IMR-90 (cell line): Measurements from ENCODE around the gene PDGFD. TPM values are rescaled to one million over a fixed set of nuclear protein-coding genes. Genes with fewer than 3 reads are reported as not detected.

Experiments
- ATAC-seq: fragments of 200-7000 bp; cut with Tn5 transposase; 2 replicates; pipeline ENCODE4 v1.9.1; 2020; ENCODE audit warnings: low read depth, mild to moderate bottlenecking, moderate library complexity
- BruUV-seq: library from RNA; stranded (reverse); fragments of 400-500 nt; replicated peaks from 2 replicates; lab custom pipeline; 2021; lab: Mats Ljungman, UMichigan
- CTCF ChIA-PET: fragments of 300-600 bp; formaldehyde crosslinking; extraction: SDS; loops from one replicate; lab custom pipeline; 2021; ENCODE audit warnings: antibody characterized with exemption; lab: Yijun Ruan, JAX
- POLR2A ChIA-PET: fragments of 300-600 bp; sonication (Branson Sonifier 250); formaldehyde crosslinking; loops from one replicate; lab custom pipeline; 2022; ENCODE audit warnings: antibody characterized with exemption; ENCODE audit not compliant: unreplicated experiment; lab: Charles Lee
- DNase-seq: peaks from one replicate; pipeline ENCODE4 v3.0.0; 2013
- H2AFZ ChIP-seq: replicated peaks from 2 replicates; pipeline ENCODE3; 2013; ENCODE audit warnings: low read length, mild to moderate bottlenecking; ENCODE audit not compliant: poor library complexity
- H2AK5ac ChIP-seq: 2 replicates; pipeline ENCODE4 v1.6.1; 2013; ENCODE audit warnings: low read depth, low read length, inconsistent platforms
- H2AK9ac ChIP-seq: replicated peaks from 2 replicates; pipeline ENCODE3; 2013; ENCODE audit warnings: mild to moderate bottlenecking, low read depth, low read length, moderate library complexity; ENCODE audit not compliant: poor library complexity
- H2BK120ac ChIP-seq: 2 replicates; pipeline ENCODE4 v1.6.1; 2013; ENCODE audit warnings: low read depth, low read length, inconsistent platforms
- H2BK15ac ChIP-seq: 3 replicates; pipeline ENCODE4 v1.6.1; 2013; ENCODE audit warnings: low read depth, low read length, inconsistent platforms
- H2BK20ac ChIP-seq: 2 replicates; pipeline ENCODE4 v1.6.1; 2013; ENCODE audit warnings: low read depth, mild to moderate bottlenecking, inconsistent platforms, low read length, moderate library complexity
- H2BK5ac ChIP-seq: 2 replicates; pipeline ENCODE4 v1.6.1; 2013; ENCODE audit warnings: mild to moderate bottlenecking, low read depth, low read length, inconsistent platforms; ENCODE audit not compliant: poor library complexity, severe bottlenecking
- H3K14ac ChIP-seq: replicated peaks from 2 replicates; pipeline ENCODE4 v1.6.1; 2013; ENCODE audit warnings: low read depth, low read length, inconsistent platforms
- H3K18ac ChIP-seq: 2 replicates; pipeline ENCODE4 v1.6.1; 2013; ENCODE audit warnings: low read depth, low read length, control low read depth
- H3K23ac ChIP-seq: 2 replicates; pipeline ENCODE4 v1.6.1; 2013; ENCODE audit warnings: low read depth, low read length, inconsistent platforms
- H3K27ac ChIP-seq: 2 replicates; pipeline ENCODE4 v1.5.1; 2013; ENCODE audit warnings: mild to moderate bottlenecking, control low read depth, low read length; ENCODE audit not compliant: insufficient read depth
- H3K27me3 ChIP-seq: 2 replicates; pipeline ENCODE4 v1.6.1; 2013; ENCODE audit warnings: low read length; ENCODE audit not compliant: control insufficient read depth, insufficient read depth
- H3K36me3 ChIP-seq: 2 replicates; pipeline ENCODE4 v1.6.1; 2013; ENCODE audit warnings: low read length, mixed read lengths; ENCODE audit not compliant: control insufficient read depth, insufficient read depth
- H3K4ac ChIP-seq: 2 replicates; pipeline ENCODE4 v1.6.1; 2013; ENCODE audit warnings: low read depth, low read length, inconsistent platforms
- H3K4me1 ChIP-seq: 2 replicates; pipeline ENCODE4 v1.6.1; 2013; ENCODE audit warnings: low read length, mixed read lengths; ENCODE audit not compliant: control insufficient read depth, insufficient read depth
- H3K4me2 ChIP-seq: 2 replicates; pipeline ENCODE4 v1.6.1; 2013; ENCODE audit warnings: low read depth, mild to moderate bottlenecking, control low read depth, low read length, moderate library complexity
- H3K4me3 ChIP-seq: 2 replicates; pipeline ENCODE4 v1.5.1; 2013; ENCODE audit warnings: low read depth, mild to moderate bottlenecking, control low read depth, low read length, moderate library complexity; ENCODE audit not compliant: insufficient read depth
- H3K56ac ChIP-seq: 2 replicates; pipeline ENCODE4 v1.6.1; 2013; ENCODE audit warnings: low read length, inconsistent platforms; ENCODE audit not compliant: insufficient read depth; ENCODE audit errors: extremely low read depth
- H3K79me1 ChIP-seq, 2 experiments: 2 replicates each; pipeline ENCODE4 v1.6.1; 2013; ENCODE audit warnings: low read length in 2 of 2, inconsistent platforms in 1 of 2, low read depth in 1 of 2
- H3K9ac ChIP-seq: 2 replicates; pipeline ENCODE4 v1.6.1; 2013; ENCODE audit warnings: low read depth, low read length, control low read depth
- H3K9me1 ChIP-seq: 2 replicates; pipeline ENCODE4 v1.6.1; 2013; ENCODE audit warnings: low read length, inconsistent platforms; ENCODE audit not compliant: insufficient read depth
- H3K9me3 ChIP-seq: 2 replicates; pipeline ENCODE4 v1.6.1; 2013; ENCODE audit warnings: low read length; ENCODE audit not compliant: control insufficient read depth, insufficient read depth
- H4K20me1 ChIP-seq: 2 replicates; pipeline ENCODE4 v1.6.1; 2013; ENCODE audit warnings: low read length, inconsistent platforms; ENCODE audit not compliant: insufficient read depth
- H4K5ac ChIP-seq: 2 replicates; pipeline ENCODE4 v1.6.1; 2013; ENCODE audit warnings: mild to moderate bottlenecking, low read depth, low read length, control low read depth
- H4K8ac ChIP-seq, 2 experiments: 2 replicates each; pipeline ENCODE4 v1.6.1; 2013; ENCODE audit warnings: low read depth in 2 of 2, low read length in 2 of 2, control low read depth in 1 of 2, inconsistent platforms in 1 of 2
- H4K91ac ChIP-seq: 2 replicates; pipeline ENCODE4 v1.6.1; 2013; ENCODE audit warnings: low read depth, low read length, inconsistent platforms; ENCODE audit not compliant: insufficient read depth
- SMC3 ChIP-seq: fragments of 150-350 bp; IDR thresholded peaks from 2 replicates; pipeline ENCODE4 v1.6.1; 2016; ENCODE audit warnings: low read depth, mild to moderate bottlenecking, antibody characterized with exemption, low read length, moderate library complexity
- dilution Hi-C: fragments of 300-500 bp; cut with HindIII; formaldehyde crosslinking; loops from one replicate; pipeline ENCODE4 v1.14.3; 2018; ENCODE audit warnings: low sequenced_read_pairs; ENCODE audit not compliant: unreplicated experiment
- in situ Hi-C: fragments of 300-500 bp; cut with MboI; formaldehyde crosslinking; loops from 3 replicates; pipeline ENCODE4 v1.14.3; 2019; ENCODE audit warnings: low sequenced_read_pairs, inconsistent platforms, mixed read lengths
- intact Hi-C: fragments of 100-400 bp; cut with micrococcal nuclease; formaldehyde crosslinking; loops from 2 replicates; pipeline ENCODE4 v1.10.0; 2022
- polyA plus RNA-seq, 3 experiments: library from polyadenylated mRNA; depleted of rRNA; stranded (reverse); fragments of >200 nt; gene quantifications; 2 replicates each; pipeline ENCODE4 v1.2.3, GENCODE V29; 2012; ENCODE audit warnings: low replicate concordance in 1 of 3
- total RNA-seq: library from RNA; depleted of rRNA; stranded (reverse); fragments of >200 nt; gene quantifications from 2 replicates; pipeline ENCODE4 v1.2.3, GENCODE V29; 2012

Gene PDGFD
- total and polyA plus RNA-seq, 2 of the 4 experiments (the other 2 are of a cell fraction), result 2.1 to 3.0 TPM

DNA sequence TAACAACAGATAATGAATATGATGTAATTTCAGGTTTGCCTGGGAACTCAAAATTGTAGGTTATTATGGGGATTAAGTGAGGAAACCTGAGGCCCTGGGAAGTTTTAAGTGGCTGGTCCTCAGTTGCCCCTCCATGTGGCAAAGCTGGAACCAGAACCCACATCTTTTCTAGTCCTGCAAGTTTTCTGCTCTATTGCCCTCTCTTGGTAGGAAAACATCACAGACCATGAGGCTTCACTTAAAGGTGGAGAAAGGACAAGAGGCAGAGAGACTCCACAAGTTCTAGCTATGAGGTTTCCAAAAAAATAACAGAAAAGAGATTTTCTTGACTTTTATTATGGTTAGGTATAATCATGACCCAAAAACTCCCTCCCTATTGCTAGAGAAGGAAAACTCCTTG, 243.0 kb downstream of the PDGFD start:
- DNase-seq (no peak), ATAC-seq (no peak)
- Histone ChIP-seq H4K8ac (no peak overlapping the region), H2AK5ac (no peak overlapping the region), H4K20me1 (no peaks in the 10 kb centered on the region), H3K56ac (no peak overlapping the region), H3K4ac (peak overlapping the region; percentile 30), H3K23ac (no peak overlapping the region), H4K91ac (peak overlapping the region; percentile 15; the same call in 1 of the 2 replicates), H3K79me1 (0 out of 4 replicates have a peak, but pooled peaks cover 0 to 2% of the 10 kb centered on the region in 2 experiments), H3K9me1 (peaks cover 3% of the 10 kb centered on the region), H3K9me3 (no peaks in the 10 kb centered on the region), H2BK20ac (no peak overlapping the region), H3K27me3 (no peaks in the 10 kb centered on the region), H3K4me1 (peaks cover 3% of the 10 kb centered on the region; the same call in 1 of the 2 replicates), H4K5ac (0 out of 2 replicates have a peak overlapping the region, but pooled peaks have one; percentile 20), H3K36me3 (no peaks in the 10 kb centered on the region), H3K18ac (peak overlapping the region; percentile 43; the same call in 1 of the 2 replicates), H3K4me2 (no peak overlapping the region), H2BK5ac (no peak overlapping the region), H3K4me3 (no peak overlapping the region), H2BK120ac (no peak overlapping the region; the same call in 1 of the 2 replicates), H2AK9ac (no peak overlapping the region), H3K27ac (no peak overlapping the region), H2BK15ac (no peak overlapping the region), H3K14ac (peak overlapping the region; percentile 24; the same call in 1 of the 2 replicates), H3K9ac (no peak overlapping the region), H2AFZ (no peak overlapping the region)
- dilution Hi-C loops (no loop called here), intact Hi-C loops (loop anchor here (5.0 to 10.0 kb wide), 5 partner anchors 239 to 684 kb away; no protein-coding TSS in a partner anchor), in situ Hi-C loops (no loop called here)
- CTCF ChIA-PET, result interaction anchor here (1.0 to 1.1 kb wide), 2 partner anchors 44 to 239 kb away, joined by 3 to 4 read pairs; no protein-coding TSS in a partner anchor
- no peak for TF ChIP-seq SMC3
- POLR2A ChIA-PET, result no interaction called here
- no TSS peak for BruUV-seq
